Stimulated activated CD4-positive, alpha-beta T cell treated with anti-CD3 and anti-CD28 coated beads, TNF-alpha, amount 100 ng/mL, for 48 hours (primary cell): ENCODE results near the gene OR52J3.
"Not testable (repeated sequence)": the region's sequence is repeated elsewhere in the genome, so short reads cannot be mapped to it uniquely, and the experiment has no call there.

ENCODE experiments used
- DNase-seq, 3 donors: peaks; one replicate each; pipeline ENCODE4 v3.0.0-alpha.2; 2020; ENCODE audit warnings: low read depth in 3 of 3

Gene OR52J3

DNA sequence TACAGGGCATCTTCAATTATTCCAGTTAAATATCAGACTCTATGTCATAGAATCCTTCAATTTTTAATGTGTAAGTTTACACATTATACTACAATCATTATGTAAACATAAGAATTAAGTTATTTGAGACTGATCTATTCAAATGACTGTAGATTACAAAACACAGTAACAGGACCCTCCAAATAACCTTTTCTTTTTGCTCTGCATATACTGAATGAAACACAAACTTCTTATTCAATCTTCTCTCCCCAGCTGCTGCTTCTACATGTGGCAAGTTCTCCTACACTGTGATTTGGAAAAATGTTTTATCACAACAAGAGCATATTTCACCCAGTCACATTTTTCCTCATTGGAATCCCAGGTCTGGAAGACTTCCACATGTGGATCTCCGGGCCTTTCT is at the start of gene OR52J3:
OR52J3 (plus strand) TSS at position 301 of the 400 bp plus-strand sequence; CDS start at position 301, 0 bp downstream.
- DNase-seq, result no peak

DNA sequence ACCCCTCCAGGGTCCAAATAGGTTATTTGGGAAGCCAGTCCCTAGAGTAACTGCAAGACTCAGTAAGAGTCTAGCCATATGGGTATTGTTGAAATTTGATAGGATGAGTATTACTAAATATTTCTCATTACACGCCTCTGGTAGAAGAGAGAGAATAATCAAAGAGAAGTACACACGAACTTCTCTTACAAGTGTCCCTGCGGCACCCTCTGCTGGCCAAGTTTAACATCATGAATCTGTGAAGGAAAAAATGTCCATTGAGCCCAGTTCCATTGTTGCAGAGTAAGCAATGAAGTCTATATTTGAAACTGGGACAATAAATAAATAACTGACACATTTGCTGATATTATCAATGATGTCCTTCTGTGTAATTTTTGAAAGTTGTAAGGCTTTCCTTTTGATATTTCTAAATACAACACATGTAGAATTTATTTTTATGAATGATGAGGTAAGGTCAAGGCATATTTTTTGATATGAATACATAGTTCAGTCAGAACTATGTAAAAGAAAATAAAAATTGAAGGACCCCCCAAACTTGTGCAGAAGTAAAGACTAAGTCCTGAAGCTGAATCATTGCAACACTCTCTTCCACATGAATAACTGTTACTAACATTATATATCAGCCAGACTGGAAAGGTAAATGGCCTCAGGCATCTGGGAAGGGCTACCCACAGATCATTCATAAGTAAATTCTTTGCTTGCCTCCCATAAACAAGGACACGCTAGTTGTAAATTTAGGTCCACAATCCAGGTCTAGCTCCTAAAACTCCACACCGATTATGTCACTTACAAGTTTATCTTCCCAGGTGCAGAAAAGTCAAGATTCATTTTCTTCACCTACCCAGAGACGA is 41.7 kb upstream of the OR52J3 start:
- DNase-seq, result peak in 1 of 3 donors; percentile 1

DNA sequence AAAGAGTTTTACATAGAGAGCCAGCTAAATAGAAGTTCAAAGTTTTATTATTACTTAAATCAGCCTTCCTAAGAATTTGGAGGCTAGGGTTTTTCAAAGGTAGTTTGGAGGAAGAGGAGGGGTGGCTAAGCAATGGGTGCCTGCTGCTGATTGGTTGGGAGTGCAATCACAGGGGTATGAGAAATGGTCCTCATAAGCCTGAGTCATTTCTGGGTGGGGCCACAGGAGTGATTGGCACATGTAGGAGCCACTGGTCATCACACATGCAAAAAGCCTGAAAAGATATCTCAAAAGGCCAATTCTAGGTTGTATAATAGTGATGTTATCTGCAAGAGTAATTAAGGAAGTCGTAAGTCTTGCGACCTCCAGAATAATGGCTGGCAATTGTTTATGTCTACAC is 38.8 kb upstream of the OR52J3 start:
- no peak for DNase-seq

DNA sequence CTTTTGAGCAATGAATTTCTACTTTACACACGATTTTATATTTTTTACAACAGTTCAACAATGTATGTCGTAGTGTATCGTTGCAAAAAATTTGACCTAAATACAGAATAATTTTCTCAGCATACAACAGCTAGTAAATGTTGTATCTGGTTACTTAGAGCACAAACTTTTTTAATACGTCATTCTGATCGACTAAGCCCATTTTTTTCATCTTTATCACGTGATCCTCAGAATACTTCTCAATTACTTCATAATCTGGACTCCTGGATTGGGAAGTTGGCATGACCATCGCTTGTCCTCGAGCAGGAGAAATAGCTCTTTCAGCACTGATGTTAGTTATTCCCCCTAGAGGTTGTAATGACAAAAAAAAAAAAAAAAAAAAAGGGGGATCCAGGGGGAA is 35.1 kb upstream of the OR52J3 start:
- DNase-seq, result no peak

DNA sequence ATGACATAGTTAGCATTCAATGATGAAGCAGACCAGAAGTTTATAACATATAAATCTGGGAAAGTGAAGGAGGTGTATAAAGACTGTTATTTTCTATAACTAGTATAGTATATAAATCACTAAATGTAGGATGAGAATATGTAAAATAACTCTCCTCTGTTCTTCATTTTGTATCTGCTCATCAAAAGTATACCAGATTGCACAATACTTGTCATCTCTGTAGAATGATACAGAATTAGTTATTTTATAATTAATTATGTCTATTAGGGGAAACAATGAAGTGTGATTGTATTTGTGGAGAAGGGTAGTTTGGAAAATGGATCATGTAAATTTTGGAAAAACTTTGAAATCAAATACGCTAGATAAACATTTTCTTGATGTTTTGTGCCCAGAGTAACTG is 33.3 kb upstream of the OR52J3 start:
- DNase-seq, result no peak

DNA sequence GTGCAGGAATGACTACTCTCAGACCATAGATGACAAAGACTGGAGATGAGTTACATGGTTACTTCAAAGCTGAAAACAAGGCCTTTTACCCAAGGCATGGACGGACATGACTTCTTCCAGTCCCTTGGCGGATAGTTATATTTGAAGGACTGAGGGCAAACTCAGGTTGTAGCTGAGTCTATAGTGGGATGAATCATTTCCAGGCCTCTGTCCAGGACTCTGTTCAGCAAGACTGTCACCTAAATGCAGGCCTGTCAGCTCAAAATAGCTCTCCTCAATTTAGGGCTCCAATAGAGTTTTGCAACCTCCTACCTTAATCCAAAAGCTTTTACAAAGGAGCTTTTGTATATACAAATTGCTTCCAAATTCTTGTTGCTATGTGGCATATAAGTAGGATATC is 24.3 kb upstream of the OR52J3 start:
- DNase-seq, result no peak

DNA sequence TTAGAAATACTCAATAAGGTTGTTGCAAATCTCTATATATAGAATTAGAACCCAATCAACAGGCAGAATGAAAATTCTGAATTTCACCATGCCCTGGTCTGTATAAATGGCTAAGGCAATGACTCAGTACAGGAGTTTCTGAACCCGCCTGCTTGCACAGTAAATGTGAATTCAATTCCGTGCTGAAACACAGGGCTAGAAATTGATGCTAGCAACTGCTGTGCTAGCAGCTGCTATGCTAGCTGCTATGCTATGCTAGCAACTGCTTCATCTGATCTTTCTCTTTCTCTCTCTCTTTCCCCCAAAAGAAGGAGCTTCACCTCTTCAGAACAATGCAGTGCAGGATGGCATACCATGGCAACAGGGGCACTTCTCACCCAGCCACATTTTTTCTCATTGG is 9.7 kb upstream of the OR52J3 start:
- no peak for DNase-seq

DNA sequence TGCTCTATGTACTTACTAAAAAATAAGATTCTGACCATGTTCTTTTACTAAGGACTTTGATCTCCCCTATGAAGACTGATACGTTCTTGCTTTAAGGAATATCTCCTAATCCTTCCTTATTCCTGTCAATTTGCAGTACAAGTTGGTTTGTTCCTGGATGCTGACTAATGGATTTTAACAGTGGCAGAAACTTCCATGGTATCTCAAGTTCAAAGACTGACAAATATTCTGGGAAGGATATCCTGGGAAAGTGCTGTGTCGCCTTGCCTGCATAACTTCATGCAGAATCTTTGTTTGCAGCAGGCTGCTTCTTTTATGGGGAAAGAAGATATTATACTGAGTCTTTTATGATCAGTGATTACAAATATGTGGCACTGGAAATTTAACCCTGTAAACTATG is 8.4 kb upstream of the OR52J3 start:
- DNase-seq, result no peak

DNA sequence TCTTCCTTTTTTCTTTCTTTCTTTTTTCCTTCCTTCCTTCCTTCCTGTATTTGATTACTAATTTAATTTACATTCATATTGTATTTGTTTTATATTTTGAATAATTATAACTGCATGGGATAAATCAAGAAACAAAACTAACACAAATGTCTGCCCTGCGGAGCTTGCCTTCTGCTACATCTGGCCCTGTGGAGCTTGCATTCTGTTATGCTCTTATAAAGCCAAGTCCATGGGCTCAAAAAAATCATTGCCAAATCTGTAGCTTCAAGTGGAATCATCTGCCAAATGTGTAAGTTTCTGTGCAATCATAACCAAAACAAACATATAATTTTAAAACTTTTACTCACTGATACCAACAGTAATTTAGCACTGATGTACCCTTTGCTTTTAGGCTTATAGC is 8.0 kb upstream of the OR52J3 start:
- no peak for DNase-seq

DNA sequence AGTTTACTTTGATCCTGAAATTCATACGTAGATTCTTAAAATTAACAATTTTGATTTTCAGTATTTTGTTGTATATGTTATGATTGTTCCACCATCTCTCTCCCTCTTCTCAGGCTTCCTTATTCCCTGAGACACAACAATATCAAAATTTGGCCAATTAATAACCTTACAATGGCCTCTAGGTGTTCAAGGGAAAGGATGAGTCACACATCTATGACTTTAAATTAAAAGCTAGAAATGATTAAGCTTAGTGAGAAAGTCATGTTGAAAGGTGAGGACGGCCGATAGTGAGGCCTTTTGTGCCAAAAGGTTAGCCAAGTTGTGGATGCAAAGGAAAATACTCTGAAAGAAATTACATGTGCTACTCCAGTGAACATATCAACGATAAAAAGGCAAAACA is 5.5 kb upstream of the OR52J3 start:
- DNase-seq, result no peak

DNA sequence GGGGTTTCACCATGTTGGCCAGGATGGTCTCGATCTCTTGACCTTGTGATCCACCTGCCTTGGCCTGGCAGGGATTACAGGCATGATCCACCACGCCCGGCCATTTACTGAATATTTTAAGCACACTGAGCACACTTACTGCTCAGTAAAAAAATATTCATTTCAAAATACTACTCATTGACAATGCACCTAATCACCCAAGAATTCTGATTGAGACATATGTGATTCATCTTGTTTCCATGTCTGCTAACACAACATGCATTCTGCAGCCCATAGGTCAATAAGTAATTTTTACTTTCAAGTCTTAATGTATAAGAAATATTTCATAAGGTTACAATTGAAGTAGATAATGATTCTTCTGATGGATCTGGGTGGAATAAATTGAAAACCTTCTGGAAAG is 4.2 kb upstream of the OR52J3 start:
- DNase-seq, result no peak

DNA sequence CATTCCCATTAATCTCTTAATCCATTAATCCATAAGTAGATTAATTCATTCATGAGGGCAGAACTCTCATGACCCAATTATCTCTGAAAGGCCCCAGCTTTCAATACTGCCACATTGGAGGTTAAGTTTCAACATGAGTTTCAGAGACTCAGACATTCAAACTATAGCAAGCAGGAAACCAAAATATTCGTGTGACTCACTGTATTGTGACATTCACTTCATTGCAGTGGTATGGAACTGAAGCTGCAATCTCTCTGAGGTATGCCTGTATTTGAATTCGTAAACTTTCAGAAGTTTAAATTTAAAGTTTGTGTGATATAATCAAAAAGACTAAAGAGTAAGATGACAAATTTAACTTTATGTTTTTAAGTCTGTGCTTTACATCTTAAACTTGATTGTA is 2.9 kb upstream of the OR52J3 start:
- DNase-seq, result no peak

DNA sequence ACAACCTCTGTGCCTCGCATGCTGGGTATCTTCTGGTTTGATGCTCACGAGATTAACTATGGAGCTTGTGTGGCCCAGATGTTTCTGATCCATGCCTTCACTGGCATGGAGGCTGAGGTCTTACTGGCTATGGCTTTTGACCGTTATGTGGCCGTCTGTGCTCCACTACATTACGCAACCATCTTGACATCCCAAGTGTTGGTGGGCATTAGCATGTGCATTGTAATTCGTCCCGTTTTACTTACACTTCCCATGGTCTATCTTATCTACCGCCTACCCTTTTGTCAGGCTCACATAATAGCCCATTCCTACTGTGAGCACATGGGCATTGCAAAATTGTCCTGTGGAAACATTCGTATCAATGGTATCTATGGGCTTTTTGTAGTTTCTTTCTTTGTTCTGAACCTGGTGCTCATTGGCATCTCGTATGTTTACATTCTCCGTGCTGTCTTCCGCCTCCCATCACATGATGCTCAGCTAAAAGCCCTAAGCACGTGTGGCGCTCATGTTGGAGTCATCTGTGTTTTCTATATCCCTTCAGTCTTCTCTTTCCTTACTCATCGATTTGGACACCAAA is 516 bp downstream of the OR52J3 start:
- no peak for DNase-seq

DNA sequence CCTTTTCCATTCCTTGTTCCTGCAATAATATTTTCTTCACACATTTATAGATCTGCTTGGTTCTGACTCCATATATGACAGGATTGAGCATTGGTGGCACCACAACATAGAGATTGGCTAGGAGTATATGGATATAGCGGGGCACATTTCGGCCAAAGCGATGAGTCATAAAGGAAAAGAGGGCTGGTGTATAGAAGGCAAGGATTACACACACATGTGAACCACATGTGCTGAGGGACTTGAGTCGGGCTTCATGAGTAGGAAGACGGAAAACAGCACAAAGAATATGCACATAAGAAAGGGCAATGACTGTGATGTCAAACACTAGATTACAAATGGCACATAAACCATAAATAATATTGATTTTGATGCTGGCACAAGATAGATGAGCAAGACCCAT is 12.4 kb downstream of the OR52J3 start:
- DNase-seq, result not testable (repeated sequence)

DNA sequence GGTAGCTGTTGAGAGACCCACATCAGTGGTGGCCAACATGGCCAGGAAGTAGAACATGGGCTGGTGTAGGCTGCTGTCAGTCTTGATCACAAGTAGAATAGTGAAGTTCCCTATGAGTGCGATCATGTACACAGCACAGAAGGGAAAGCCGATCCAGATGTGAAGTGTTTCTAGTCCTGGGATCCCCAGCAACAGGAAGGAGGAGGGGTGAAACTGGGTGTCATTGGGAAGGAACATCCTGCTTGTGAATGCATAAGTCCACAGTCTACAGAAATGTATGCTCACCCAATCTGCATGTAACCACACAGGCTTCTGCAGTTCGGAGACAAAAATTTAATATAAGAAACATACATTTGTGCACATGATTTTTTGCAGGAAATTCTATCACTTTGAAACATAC is 13.1 kb downstream of the OR52J3 start, which contains the start of gene OR52E2:
OR52E2 (minus strand) TSS at position 237 of the 400 bp plus-strand sequence; CDS start at position 237, 0 bp downstream.
- no peak for DNase-seq

DNA sequence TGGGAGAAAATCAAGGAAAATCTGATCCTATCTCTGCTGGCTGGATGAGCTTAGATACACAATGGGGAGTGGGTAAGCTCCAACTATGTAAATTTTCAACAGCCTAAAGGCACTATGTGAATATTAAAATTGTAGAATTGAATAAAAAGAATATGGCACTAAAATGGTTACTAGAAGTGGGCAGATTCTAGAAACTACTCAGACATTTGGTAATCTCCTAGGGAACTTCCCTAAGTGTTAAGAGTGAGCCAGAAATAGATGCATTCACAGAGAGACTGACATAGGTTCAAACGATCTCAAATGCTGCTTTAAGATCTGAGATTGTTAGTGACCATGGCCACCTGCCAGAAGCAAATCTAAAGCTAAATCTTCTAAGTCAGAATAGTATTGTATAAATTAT is 18.7 kb downstream of the OR52J3 start:
- DNase-seq, result no peak

DNA sequence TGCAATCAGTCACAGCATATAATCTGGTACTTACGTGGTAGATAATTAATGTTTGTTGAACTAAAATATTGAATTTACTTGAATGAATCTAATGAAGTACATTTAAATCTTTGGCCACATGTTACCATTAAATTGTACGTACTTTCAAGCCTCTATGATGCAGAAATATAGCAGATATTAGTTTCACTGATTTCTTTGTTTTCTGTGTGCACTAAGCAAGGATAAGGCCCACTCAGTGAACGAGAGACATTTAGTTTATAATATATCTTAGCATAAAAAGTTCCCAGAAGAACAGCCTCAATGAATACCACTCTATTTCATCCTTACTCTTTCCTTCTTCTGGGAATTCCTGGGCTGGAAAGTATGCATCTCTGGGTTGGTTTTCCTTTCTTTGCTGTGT is 22.9 kb downstream of the OR52J3 start, which contains the start of gene OR52E1:
OR52E1 (plus strand) TSS at position 301 of the 400 bp plus-strand sequence.
- no peak for DNase-seq

DNA sequence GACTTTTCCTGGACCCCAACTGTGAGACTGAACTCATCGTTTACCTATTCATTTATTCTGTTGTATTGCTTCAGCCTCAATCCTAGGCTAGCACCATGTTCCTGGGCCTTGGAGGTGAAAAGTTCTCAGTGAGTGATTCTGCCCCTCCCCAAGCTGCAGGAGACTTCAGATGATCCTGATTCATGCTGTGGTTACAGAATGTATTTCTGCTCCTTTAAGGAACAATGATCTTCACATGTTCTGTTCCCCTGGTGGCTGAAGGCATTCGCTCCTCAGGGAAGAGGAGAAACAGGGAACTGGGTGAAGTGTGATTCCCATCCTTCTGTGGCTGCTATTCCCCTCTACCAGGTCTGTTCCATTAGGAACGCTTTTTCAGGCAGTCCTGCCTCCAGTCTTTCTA is 25.5 kb downstream of the OR52J3 start:
- DNase-seq, result no peak

DNA sequence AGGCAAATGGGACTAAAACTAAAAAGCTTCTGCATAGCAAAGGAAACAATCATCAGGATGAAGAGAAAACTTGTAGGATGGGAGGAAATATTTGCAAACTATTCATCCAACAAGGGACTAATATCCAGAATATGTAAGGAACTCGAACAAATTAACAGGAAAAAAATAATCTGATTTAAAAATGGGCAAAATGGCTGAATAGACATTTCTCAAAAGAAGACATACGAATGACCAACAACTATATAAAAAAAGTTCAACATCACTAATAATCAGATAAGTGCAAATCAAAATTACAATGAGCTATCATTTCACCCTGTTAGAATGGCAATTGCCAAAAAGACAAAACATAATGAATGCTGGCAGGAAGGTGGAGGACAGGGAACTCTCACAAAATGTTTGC is 35.1 kb downstream of the OR52J3 start:
- no peak for DNase-seq

DNA sequence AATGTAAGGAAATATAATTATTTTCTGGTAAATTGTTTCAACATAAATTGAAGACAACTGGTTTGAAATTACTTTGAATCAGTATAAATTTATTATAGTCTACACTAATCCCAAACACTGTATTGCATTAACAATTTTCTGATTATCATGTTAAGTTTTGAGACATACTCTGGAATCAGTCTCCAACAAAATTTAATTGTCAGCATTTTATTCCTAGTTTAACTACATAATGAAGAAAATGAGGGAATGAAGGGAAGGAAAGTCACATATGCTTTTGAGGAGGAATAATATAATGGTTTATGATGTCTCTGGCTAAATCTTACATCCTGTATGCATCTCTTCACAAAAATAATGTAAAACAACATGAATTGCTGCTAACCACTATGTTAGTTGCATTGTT is 37.3 kb downstream of the OR52J3 start:
- no peak for DNase-seq

DNA sequence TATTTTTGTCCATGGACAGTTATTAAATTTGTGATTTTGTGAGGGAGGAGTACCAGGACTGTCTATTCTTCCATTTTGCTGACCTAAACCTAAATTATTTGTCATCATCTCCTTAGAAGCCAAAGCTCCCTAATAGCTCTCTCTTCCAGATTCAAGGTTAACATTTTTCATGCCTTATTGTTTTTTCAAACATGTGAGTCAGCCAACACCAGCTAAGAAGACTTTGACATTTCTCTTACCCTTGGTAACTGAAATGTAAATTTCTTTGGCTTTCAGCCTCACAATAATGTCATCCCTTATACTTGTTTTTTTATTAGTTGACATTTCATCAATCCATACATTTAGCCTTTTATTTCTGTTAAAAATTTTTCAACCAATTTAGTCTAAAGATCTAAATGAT is 42.2 kb downstream of the OR52J3 start:
- DNase-seq, result no peak

DNA sequence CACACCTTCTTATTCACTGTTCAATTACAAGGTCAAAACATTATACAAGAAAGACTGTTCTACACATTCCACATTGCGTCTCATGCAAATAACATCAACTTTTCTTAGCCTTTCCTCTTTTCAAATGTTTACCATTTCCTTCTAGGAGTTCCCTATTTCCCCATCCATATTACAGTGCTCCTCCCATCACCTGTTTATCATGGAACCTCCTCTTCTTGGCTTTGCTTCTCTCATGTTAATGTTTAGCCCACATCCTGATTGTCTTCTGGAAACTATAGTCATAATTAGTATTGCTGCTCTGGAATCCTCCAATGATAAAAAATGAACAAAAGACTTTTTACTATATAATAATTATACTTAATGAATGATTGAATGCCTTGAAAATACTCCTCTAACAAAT is 44.3 kb downstream of the OR52J3 start:
- no peak for DNase-seq

DNA sequence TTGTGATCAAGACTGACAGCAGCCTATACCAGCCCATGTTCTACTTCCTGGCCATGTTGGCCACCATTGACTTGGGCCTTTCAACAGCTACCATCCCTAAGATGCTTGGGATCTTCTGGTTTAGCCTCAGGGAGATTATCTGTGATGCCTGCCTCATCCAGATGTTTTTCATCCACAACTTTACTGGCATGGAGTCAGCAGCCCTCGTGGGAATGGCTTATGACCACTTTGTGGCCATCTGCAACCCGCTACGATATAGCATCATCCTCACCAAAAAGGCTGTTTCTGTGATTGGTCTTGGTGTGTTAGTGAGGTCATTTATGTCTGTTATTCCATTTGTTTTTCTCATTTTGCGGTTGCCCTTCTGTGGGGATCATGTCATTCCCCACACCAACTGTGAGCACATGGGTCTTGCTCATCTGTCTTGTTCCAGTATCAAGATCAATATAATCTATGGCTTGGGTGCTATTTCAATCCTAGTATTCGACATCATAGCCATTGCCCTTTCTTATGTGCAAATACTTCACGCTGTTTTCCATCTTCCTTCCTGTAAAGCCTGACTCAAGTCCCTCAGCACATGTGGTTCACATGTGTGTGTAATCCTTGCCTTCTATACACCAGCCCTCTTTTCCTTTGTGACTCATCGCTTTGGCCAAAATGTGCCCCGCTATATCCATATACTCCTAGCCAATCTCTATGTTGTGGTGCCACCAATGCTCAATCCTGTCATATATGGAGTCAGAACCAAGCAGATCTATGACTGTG is 46.7 kb downstream of the OR52J3 start:
- no peak for DNase-seq
